SU-DHL-6 (cell line): ENCODE measurements around the gene RC3H1.

ENCODE experiments used
- CTCF ChIP-seq: fragments of 200-600 bp; sonication (generic); IDR thresholded peaks from one replicate; pipeline ENCODE4 v1.5.1; 2017; ENCODE audit warnings: antibody characterized with exemption, mild to moderate bottlenecking, low read length, moderate library complexity; ENCODE audit not compliant: insufficient read depth, poor library complexity, severe bottlenecking
- EZH2phosphoT487 ChIP-seq: fragments of 200-600 bp; sonication (generic), shearing (Covaris generic); conservative IDR thresholded peaks from 2 replicates; pipeline ENCODE4 v1.6.1; 2018; ENCODE audit warnings: mild to moderate bottlenecking, antibody characterized with exemption, low read length, moderate library complexity, mixed read lengths

GRCh38 chr1:174017231-174017970 is 4.8 kb downstream of the RC3H1 start:
- no peak for TF ChIP-seq CTCF
- no peak for TF ChIP-seq EZH2phosphoT487
